ENCODE data around the gene KLC1.

Gene KLC1

GRCh38 chr14:103745424-103745823 lies 116.4 kb downstream of the KLC1 start:
- DNase-seq (ENCODE audit: low read depth): no peak
- no peak overlapping the region for H3K4me3 ChIP-seq (ENCODE audit: low read depth, low read length)
- TF ChIP-seq, protein P1, sequence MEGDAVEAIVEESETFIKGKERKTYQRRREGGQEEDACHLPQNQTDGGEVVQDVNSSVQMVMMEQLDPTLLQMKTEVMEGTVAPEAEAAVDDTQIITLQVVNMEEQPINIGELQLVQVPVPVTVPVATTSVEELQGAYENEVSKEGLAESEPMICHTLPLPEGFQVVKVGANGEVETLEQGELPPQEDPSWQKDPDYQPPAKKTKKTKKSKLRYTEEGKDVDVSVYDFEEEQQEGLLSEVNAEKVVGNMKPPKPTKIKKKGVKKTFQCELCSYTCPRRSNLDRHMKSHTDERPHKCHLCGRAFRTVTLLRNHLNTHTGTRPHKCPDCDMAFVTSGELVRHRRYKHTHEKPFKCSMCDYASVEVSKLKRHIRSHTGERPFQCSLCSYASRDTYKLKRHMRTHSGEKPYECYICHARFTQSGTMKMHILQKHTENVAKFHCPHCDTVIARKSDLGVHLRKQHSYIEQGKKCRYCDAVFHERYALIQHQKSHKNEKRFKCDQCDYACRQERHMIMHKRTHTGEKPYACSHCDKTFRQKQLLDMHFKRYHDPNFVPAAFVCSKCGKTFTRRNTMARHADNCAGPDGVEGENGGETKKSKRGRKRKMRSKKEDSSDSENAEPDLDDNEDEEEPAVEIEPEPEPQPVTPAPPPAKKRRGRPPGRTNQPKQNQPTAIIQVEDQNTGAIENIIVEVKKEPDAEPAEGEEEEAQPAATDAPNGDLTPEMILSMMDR (conservative IDR thresholded peaks at IDR 0.05; ENCODE audit: low read depth, low read length): no peak

- peak; percentile 29 for DNase-seq (ENCODE audit: low read depth)
- no peak overlapping the region for H3K4me3 ChIP-seq (ENCODE audit: low read depth, low read length)
- TF ChIP-seq, protein P1 (conservative IDR thresholded peaks at IDR 0.05; ENCODE audit: low read depth, low read length): no peak
Measured at GRCh38 chr14:103746701-103747100, 117.7 kb downstream of the KLC1 start.

- DNase-seq (ENCODE audit: low read depth): no peak
- no peak overlapping the region for H3K4me3 ChIP-seq (ENCODE audit: low read depth, low read length)
- TF ChIP-seq, protein P1 (conservative IDR thresholded peaks at IDR 0.05; ENCODE audit: low read depth, low read length): no peak
Measured at GRCh38 chr14:103748534-103748857, 119.5 kb downstream of the KLC1 start.

GRCh38 chr14:103749452-103749851 lies 120.4 kb downstream of the KLC1 start:
- H3K4me3 ChIP-seq (ENCODE audit: low read depth, low read length): no peak overlapping the region
- TF ChIP-seq, protein P1 (conservative IDR thresholded peaks at IDR 0.05; ENCODE audit: low read depth, low read length): no peak
- DNase-seq (ENCODE audit: low read depth): no peak

DNA sequence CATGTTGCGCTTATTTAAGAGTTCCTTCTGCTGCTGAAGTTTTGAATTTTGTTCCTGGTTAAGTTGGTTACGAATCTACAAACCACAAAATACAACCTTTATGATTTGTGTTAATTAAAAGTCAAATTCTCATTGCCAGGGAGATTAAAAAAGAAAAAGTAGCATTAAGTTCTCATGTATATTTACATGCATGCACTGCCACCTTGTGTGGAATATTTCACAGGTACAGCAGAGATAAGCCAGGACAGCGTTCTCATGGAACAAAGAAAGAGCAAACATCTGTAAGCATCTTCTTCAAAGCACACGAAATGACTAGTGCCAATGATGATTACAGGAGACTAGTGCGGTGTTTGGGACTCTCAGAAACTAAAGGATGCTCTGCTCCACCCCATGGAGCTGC lies 120.8 kb downstream of the KLC1 start:
- H3K4me3 ChIP-seq (ENCODE audit: low read depth, low read length): no peak overlapping the region
- TF ChIP-seq, protein P1 (conservative IDR thresholded peaks at IDR 0.05; ENCODE audit: low read depth, low read length): no peak
- no peak for DNase-seq (ENCODE audit: low read depth)

Data from choroid plexus epithelial cell (primary cell).